ENCODE measurements around the gene N4BP2. TPM values are rescaled to one million over a fixed set of nuclear protein-coding genes. Genes with fewer than 3 reads are reported as not detected.

Gene N4BP2
- 5.3 and 5.4 TPM in 2 replicates for total RNA-seq

GRCh38 chr4:40056716-40057585, at the start of gene N4BP2:
Gene N4BP2 (plus strand): TSS chr4:40056850. CDS start chr4:40097341, 40,491 bp downstream.

GRCh38 chr4:40196724-40197281, 140.2 kb downstream of the N4BP2 start, which contains the start of gene RHOH:
Gene RHOH (plus strand): TSS chr4:40197031. CDS start chr4:40243387, 46,356 bp downstream.

Other genes starting within 250 kb of the N4BP2 start
- 57.4 and 62.1 TPM in 2 replicates for gene PDS5A, start 78.9 kb upstream of the N4BP2 start, total RNA-seq
- not detected in 2 replicates for gene RHOH, start 140.2 kb downstream of the N4BP2 start, total RNA-seq

Measured in smooth muscle cell of trachea (primary cell).